ENCODE results near the gene PLOD1. TPM values are rescaled to one million over a fixed set of nuclear protein-coding genes. Genes with fewer than 3 reads are reported as not detected.

PLOD1 gene
- 348 and 477 TPM in 2 replicates for total RNA-seq

GRCh38 chr1:11934302-11935056 lies at the start of gene PLOD1:
Gene PLOD1 (plus strand): TSS chr1:11934717. CDS start chr1:11934780, 63 bp downstream.

GRCh38 chr1:11979851-11980675 lies 45.5 kb downstream of the PLOD1 start, which contains the start of gene MFN2:
Gene MFN2 (plus strand): TSS chr1:11980444. CDS start chr1:11989169, 8,725 bp downstream.

Other genes starting within 250 kb of the PLOD1 start
- gene DRAXIN, start 243.0 kb upstream of the PLOD1 start, total RNA-seq, result 0.15 and 0.97 TPM in 2 replicates
- 43.2 and 64.7 TPM in 2 replicates for gene AGTRAP, start 198.6 kb upstream of the PLOD1 start, total RNA-seq
- gene C1orf167, start 172.5 kb upstream of the PLOD1 start, total RNA-seq, result not detected in 2 replicates
- 16.9 and 25.7 TPM in 2 replicates for gene MTHFR, start 128.8 kb upstream of the PLOD1 start, total RNA-seq
- 8.4 and 17.8 TPM in 2 replicates for gene CLCN6, start 128.5 kb upstream of the PLOD1 start, total RNA-seq
- not detected in 2 replicates for gene NPPA, start 86.9 kb upstream of the PLOD1 start, total RNA-seq
- not detected in 2 replicates for gene NPPB, start 75.8 kb upstream of the PLOD1 start, total RNA-seq
- gene KIAA2013, start 8.3 kb upstream of the PLOD1 start, total RNA-seq, result 53.2 and 72.1 TPM in 2 replicates
- 47.1 and 50.9 TPM in 2 replicates for gene MFN2, start 45.7 kb downstream of the PLOD1 start, total RNA-seq
- gene MIIP, start 84.8 kb downstream of the PLOD1 start, total RNA-seq, result 46.4 and 49.0 TPM in 2 replicates
- gene TNFRSF8, start 128.6 kb downstream of the PLOD1 start, total RNA-seq, result under 0.01 and 0.46 TPM in 2 replicates
- gene TNFRSF1B, start 232.3 kb downstream of the PLOD1 start, total RNA-seq, result 20.8 and 33.0 TPM in 2 replicates